PC-9 (cell line): ENCODE measurements around the gene SLC26A2.
"Not testable (repeated sequence)": the region's sequence is repeated elsewhere in the genome, so short reads cannot be mapped to it uniquely, and the experiment has no call there.

Experiments
- CTCF ChIP-seq: fragments of 200-600 bp; sonication (generic); conservative IDR thresholded peaks from 2 replicates; pipeline ENCODE4 v1.6.1; 2017; ENCODE audit warnings: mixed run types, antibody characterized with exemption, mild to moderate bottlenecking, moderate library complexity
- EZH2 ChIP-seq: fragments of 200-600 bp; sonication (generic); IDR thresholded peaks from 2 replicates; pipeline ENCODE4 v1.8.0; 2017; ENCODE audit warnings: antibody characterized with exemption, low read depth

DNA sequence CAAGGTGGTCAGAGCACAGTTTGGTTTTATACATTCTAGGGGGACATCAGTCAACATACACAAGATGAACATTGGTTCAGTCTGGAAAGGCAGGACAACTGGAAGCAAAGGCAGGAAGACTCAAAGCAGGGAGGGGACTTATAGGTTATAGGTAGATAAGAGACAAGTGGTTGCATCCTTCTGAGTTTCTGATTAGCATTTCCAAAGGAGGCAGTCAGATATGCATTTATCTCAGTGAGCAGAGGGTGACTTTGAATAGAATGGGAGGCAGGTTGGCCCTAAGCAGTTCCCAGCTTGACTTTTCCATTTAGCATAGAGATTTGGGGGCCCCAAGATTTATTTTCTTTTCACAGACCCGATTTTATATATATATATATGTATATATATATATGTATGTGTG is 67.5 kb downstream of the SLC26A2 start:
- TF ChIP-seq CTCF, EZH2: not testable (repeated sequence)
